ENCODE results near the gene AK8. TPM values are rescaled to one million over a fixed set of nuclear protein-coding genes. Genes with fewer than 3 reads are reported as not detected.

AK8 gene
- total and polyA plus RNA-seq, 2 of the 4 experiments (the other 2 are of a cell fraction): under 0.01 to 0.09 TPM

GRCh38 chr9:132733260-132733815 is 144.7 kb downstream of the AK8 start:
- no peak overlapping the region for H3K14ac ChIP-seq (replicated peaks; ENCODE audit: low read depth, low read length)
- no peak overlapping the region for H2BK15ac ChIP-seq (ENCODE audit: low read depth, low read length)
- peaks cover 24% of the 10 kb centered on the region for H3K27me3 ChIP-seq (ENCODE audit: control insufficient read depth, insufficient read depth, low read length)
- H4K91ac ChIP-seq (ENCODE audit: insufficient read depth, low read depth, low read length): no peak overlapping the region
- BruUV-seq (replicated peaks): no TSS peak
- H3K79me1 ChIP-seq (ENCODE audit: low read depth in 1 of 2, low read length in 2 of 2): no peaks in the 10 kb centered on the region
- WGBS, 2 experiments (ENCODE audit: extremely low coverage in 2 of 2, insufficient read length in 1 of 2): 42% methylated on average over 3 of the region's 22 CpGs; no CpG with 5 or more reads in 1 of the 2 experiments
- H2BK20ac ChIP-seq (ENCODE audit: low read depth, low read length): no peak overlapping the region
- no peak for ATAC-seq (ENCODE audit: low read depth)
- H3K4me2 ChIP-seq (ENCODE audit: low read depth, low read length): no peak overlapping the region
- H2BK120ac ChIP-seq (ENCODE audit: low read depth, low read length): no peak overlapping the region
- H3K36me3 ChIP-seq (ENCODE audit: control insufficient read depth, insufficient read depth, low read length): no peaks in the 10 kb centered on the region
- H3K4me3 ChIP-seq (ENCODE audit: insufficient read depth, low read depth, low read length): no peak overlapping the region
- in situ Hi-C loops (cut with MboI; ENCODE audit: low sequenced_read_pairs) (no loop called here), dilution Hi-C loops (cut with HindIII; ENCODE audit: low sequenced_read_pairs, unreplicated experiment) (no loop called here), intact Hi-C loops (cut with micrococcal nuclease) (no loop called here)
- no peak for DNase-seq
- ChIA-PET POLR2A (ENCODE audit: unreplicated experiment) (no interaction called here), CTCF (no interaction called here)
- no peak overlapping the region for H2AK9ac ChIP-seq (replicated peaks; ENCODE audit: low read depth, low read length, poor library complexity)
- H3K4me1 ChIP-seq (ENCODE audit: control insufficient read depth, insufficient read depth, low read length): no peaks in the 10 kb centered on the region
- H2BK5ac ChIP-seq (ENCODE audit: low read depth, low read length, poor library complexity, severe bottlenecking): no peak overlapping the region
- no peak overlapping the region for H3K9ac ChIP-seq (ENCODE audit: low read depth, low read length)
- H3K9me3 ChIP-seq (ENCODE audit: control insufficient read depth, insufficient read depth, low read length): no peaks in the 10 kb centered on the region
- no peak overlapping the region for H3K56ac ChIP-seq (ENCODE audit: extremely low read depth, insufficient read depth, low read length)
- no peak overlapping the region for H3K23ac ChIP-seq (ENCODE audit: low read depth, low read length)
- H2AFZ ChIP-seq (replicated peaks; ENCODE audit: low read length, poor library complexity): no peak overlapping the region
- H3K4ac ChIP-seq (ENCODE audit: low read depth, low read length): no peak overlapping the region
- H2AK5ac ChIP-seq (ENCODE audit: low read depth, low read length): no peak overlapping the region
- no peak overlapping the region for H3K27ac ChIP-seq (ENCODE audit: insufficient read depth, low read length)
- no peaks in the 10 kb centered on the region for H3K9me1 ChIP-seq (ENCODE audit: insufficient read depth, low read length)
- no peak overlapping the region for H3K18ac ChIP-seq (ENCODE audit: low read depth, low read length)
- no peaks in the 10 kb centered on the region for H4K20me1 ChIP-seq (ENCODE audit: insufficient read depth, low read length)
- H4K8ac ChIP-seq (ENCODE audit: low read depth in 2 of 2, low read length in 2 of 2): no peak overlapping the region
- no peak for TF ChIP-seq MAFK (IDR thresholded peaks at IDR 0.05; ENCODE audit: low read depth, low read length)
- TF ChIP-seq POLR2A (IDR thresholded peaks at IDR 0.05; ENCODE audit: low read depth, low read length): no peak
- TF ChIP-seq, protein P1, sequence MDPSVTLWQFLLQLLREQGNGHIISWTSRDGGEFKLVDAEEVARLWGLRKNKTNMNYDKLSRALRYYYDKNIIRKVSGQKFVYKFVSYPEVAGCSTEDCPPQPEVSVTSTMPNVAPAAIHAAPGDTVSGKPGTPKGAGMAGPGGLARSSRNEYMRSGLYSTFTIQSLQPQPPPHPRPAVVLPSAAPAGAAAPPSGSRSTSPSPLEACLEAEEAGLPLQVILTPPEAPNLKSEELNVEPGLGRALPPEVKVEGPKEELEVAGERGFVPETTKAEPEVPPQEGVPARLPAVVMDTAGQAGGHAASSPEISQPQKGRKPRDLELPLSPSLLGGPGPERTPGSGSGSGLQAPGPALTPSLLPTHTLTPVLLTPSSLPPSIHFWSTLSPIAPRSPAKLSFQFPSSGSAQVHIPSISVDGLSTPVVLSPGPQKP (IDR thresholded peaks at IDR 0.05; ENCODE audit: borderline replicate concordance, low read depth, low read length): no peak
- no peak for TF ChIP-seq CHD1 (IDR thresholded peaks at IDR 0.05; ENCODE audit: low read depth, low read length)
- TF ChIP-seq BHLHE40 (IDR thresholded peaks at IDR 0.05; ENCODE audit: low read depth, low read length): no peak
- no peak for TF ChIP-seq RAD21 (IDR thresholded peaks at IDR 0.05; ENCODE audit: low read length)
- TF ChIP-seq SMC3 (IDR thresholded peaks at IDR 0.05; ENCODE audit: low read depth, low read length): no peak
- TF ChIP-seq MAZ (IDR thresholded peaks at IDR 0.05; ENCODE audit: borderline replicate concordance, low read depth, low read length): no peak
- no peak for TF ChIP-seq FOS (IDR thresholded peaks at IDR 0.05; ENCODE audit: low read depth, low read length)
- no peak for TF ChIP-seq RCOR1 (IDR thresholded peaks at IDR 0.05; ENCODE audit: insufficient replicate concordance, low read length)
- no peak for TF ChIP-seq USF2 (IDR thresholded peaks at IDR 0.05; ENCODE audit: low read depth, low read length)
- no peak for TF ChIP-seq CTCF (conservative IDR thresholded peaks at IDR 0.05; ENCODE audit: low read depth, low read length)
- no peak for TF ChIP-seq NFE2L2 (IDR thresholded peaks at IDR 0.05; ENCODE audit: low read depth, low read length)
- TF ChIP-seq RFX5 (IDR thresholded peaks at IDR 0.05; ENCODE audit: low read depth, low read length): no peak
- no peak for TF ChIP-seq CEBPB (IDR thresholded peaks at IDR 0.05; ENCODE audit: low read depth, low read length)
- TF ChIP-seq MXI1 (IDR thresholded peaks at IDR 0.05; ENCODE audit: borderline replicate concordance, low read depth, low read length): no peak
- no peak overlapping the region for H4K5ac ChIP-seq (ENCODE audit: low read depth, low read length)

Measured in IMR-90 (cell line).